Lower leg skin (tissue), 3 donors: ENCODE data around the gene BAG2.

Experiments
- CTCF ChIP-seq, 3 donors: fragments of 450-650 bp; IDR thresholded peaks; one replicate each; pipeline ENCODE4 v1.5.1; 2016; ENCODE audit warnings: antibody characterized with exemption in 3 of 3, mild to moderate bottlenecking in 3 of 3, moderate library complexity in 2 of 3
- POLR2A ChIP-seq, 2 donors: fragments of 450-650 bp; IDR thresholded peaks; one replicate each; pipeline ENCODE4 v1.6.1; 2016 to 2017; ENCODE audit warnings: antibody characterized with exemption in 2 of 2, mild to moderate bottlenecking in 1 of 2, moderate library complexity in 1 of 2

GRCh38 chr6:57138026-57138425 is 34.1 kb upstream of the BAG2 start:
- TF ChIP-seq CTCF (IDR thresholded peaks at IDR 0.05) (no peak), POLR2A (IDR thresholded peaks at IDR 0.05) (no peak)
